PFSK-1 (cell line): ENCODE measurements around the gene TMEM190.

Experiments used
- FOXP2 ChIP-seq: optimal IDR thresholded peaks from 2 replicates; pipeline ENCODE3; 2011; ENCODE audit warnings: borderline replicate concordance, control low read depth, inconsistent platforms; ENCODE audit not compliant: insufficient read depth; ENCODE audit errors: extremely low read length, extremely low read depth
- POLR2AphosphoS5 ChIP-seq: IDR thresholded peaks from 2 replicates; pipeline ENCODE4 v1.6.1; 2012; ENCODE audit warnings: low read depth, mild to moderate bottlenecking, control low read depth, low read length, moderate library complexity
- SIN3A ChIP-seq: IDR thresholded peaks from 2 replicates; pipeline ENCODE4 v1.6.1; 2012; ENCODE audit warnings: mild to moderate bottlenecking, low read length, moderate library complexity, borderline replicate concordance; ENCODE audit not compliant: insufficient read depth
- TAF1 ChIP-seq: IDR thresholded peaks from 2 replicates; pipeline ENCODE4 v1.6.1; 2012; ENCODE audit warnings: low read length, control low read depth, borderline replicate concordance; ENCODE audit not compliant: insufficient read depth
- TF ChIP-seq, protein P1 (sequence below), 2 experiments: IDR thresholded peaks; 2 replicates each; pipeline versions ENCODE4 v1.6.1 to v1.8.0; 2011 to 2012; ENCODE audit warnings: low read depth in 2 of 2, low read length in 2 of 2, control low read depth in 1 of 2, inconsistent platforms in 1 of 2, mild to moderate bottlenecking in 1 of 2, moderate library complexity in 1 of 2; ENCODE audit not compliant: insufficient read depth in 1 of 2

Gene TMEM190

GRCh38 chr19:55424518-55424917 lies 47.9 kb downstream of the TMEM190 start:
- TF ChIP-seq FOXP2 (no peak), POLR2AphosphoS5 (no peak), TAF1 (no peak), SIN3A (no peak)
- TF ChIP-seq, protein P1, sequence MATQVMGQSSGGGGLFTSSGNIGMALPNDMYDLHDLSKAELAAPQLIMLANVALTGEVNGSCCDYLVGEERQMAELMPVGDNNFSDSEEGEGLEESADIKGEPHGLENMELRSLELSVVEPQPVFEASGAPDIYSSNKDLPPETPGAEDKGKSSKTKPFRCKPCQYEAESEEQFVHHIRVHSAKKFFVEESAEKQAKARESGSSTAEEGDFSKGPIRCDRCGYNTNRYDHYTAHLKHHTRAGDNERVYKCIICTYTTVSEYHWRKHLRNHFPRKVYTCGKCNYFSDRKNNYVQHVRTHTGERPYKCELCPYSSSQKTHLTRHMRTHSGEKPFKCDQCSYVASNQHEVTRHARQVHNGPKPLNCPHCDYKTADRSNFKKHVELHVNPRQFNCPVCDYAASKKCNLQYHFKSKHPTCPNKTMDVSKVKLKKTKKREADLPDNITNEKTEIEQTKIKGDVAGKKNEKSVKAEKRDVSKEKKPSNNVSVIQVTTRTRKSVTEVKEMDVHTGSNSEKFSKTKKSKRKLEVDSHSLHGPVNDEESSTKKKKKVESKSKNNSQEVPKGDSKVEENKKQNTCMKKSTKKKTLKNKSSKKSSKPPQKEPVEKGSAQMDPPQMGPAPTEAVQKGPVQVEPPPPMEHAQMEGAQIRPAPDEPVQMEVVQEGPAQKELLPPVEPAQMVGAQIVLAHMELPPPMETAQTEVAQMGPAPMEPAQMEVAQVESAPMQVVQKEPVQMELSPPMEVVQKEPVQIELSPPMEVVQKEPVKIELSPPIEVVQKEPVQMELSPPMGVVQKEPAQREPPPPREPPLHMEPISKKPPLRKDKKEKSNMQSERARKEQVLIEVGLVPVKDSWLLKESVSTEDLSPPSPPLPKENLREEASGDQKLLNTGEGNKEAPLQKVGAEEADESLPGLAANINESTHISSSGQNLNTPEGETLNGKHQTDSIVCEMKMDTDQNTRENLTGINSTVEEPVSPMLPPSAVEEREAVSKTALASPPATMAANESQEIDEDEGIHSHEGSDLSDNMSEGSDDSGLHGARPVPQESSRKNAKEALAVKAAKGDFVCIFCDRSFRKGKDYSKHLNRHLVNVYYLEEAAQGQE (IDR thresholded peaks at IDR 0.05; ENCODE audit: insufficient read depth in 1 of 2, low read depth in 2 of 2, low read length in 2 of 2) = no peak

DNA sequence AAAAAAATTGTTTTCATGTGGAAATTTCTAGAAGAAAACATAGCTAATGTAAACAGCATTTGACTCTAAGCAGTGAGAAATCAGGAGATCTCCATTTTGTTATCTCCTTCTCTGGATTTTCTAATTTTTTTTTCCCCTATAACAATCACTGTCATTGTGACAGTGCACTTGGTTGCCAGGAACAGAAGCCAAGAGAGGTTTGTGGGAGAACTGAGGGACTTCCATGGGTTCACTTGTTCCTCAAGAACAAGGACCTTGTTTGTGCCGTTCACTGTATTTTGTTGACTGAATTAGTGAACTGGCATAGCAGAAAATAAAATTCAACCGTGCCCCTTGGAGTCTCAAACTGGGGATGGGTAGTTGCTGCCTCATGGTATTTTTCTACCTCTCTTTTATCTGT lies 49.4 kb downstream of the TMEM190 start:
- TF ChIP-seq, protein P1 (IDR thresholded peaks at IDR 0.05; ENCODE audit: insufficient read depth in 1 of 2, low read depth in 2 of 2, low read length in 2 of 2) = no peak
- TF ChIP-seq FOXP2 (no peak), POLR2AphosphoS5 (no peak), TAF1 (no peak), SIN3A (no peak)
